ENCODE measurements around the gene ADAP1.
"Not testable (repeated sequence)": the region's sequence is repeated elsewhere in the genome, so short reads cannot be mapped to it uniquely, and the experiment has no call there.

Gene ADAP1

DNA sequence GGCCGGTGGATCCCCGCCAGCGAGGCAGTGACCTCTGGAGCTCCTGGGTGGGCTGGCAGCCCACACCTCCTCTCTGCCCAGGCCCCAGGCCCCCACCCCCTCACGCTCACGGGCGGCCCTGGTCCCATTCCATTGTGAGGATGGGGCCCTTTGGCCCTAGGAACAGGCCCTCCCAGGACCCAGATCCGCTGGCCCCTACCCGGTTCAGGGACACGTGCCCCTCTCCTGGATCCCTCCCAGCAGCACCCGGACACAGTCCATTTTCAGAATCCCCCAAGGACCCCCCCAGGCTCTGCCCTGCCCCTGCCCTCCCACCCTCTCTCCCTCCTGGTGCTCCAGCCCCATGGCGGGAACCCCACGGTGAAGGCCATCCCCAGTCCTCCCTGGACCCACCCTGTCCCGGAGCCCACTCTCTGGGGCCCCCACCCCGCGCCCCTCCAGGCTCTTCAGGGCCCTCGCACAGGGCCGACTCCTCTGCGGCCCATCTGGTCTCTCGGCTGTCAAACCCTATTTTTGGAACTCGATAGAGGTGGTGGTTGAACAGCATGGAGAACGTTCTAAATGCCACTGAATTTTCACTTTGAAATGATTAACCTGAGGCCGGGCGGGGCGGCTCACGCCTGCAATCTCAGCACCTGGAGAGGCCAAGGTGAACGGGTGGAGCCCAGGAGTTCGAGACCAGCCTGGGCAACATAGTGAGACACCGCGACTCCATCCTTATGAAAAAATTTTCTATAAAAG, 8.1 kb downstream of the ADAP1 start:
- Histone ChIP-seq H3K4me1 (ENCODE audit: control insufficient read depth in 1 of 2, insufficient read depth in 1 of 2, low read depth in 1 of 2, low read length in 1 of 2) (peaks cover 15 to 17% of the 10 kb centered on the region in 2 experiments), H3K27me3 (no peaks in the 10 kb centered on the region), H3K4me3 (ENCODE audit: low read depth in 1 of 2, low read length in 1 of 2) (no peak overlapping the region), H3K36me3 (peaks cover 32% of the 10 kb centered on the region), H3K27ac (no peak overlapping the region), H3K9me3 (no peaks in the 10 kb centered on the region)
- TF ChIP-seq, protein P1, sequence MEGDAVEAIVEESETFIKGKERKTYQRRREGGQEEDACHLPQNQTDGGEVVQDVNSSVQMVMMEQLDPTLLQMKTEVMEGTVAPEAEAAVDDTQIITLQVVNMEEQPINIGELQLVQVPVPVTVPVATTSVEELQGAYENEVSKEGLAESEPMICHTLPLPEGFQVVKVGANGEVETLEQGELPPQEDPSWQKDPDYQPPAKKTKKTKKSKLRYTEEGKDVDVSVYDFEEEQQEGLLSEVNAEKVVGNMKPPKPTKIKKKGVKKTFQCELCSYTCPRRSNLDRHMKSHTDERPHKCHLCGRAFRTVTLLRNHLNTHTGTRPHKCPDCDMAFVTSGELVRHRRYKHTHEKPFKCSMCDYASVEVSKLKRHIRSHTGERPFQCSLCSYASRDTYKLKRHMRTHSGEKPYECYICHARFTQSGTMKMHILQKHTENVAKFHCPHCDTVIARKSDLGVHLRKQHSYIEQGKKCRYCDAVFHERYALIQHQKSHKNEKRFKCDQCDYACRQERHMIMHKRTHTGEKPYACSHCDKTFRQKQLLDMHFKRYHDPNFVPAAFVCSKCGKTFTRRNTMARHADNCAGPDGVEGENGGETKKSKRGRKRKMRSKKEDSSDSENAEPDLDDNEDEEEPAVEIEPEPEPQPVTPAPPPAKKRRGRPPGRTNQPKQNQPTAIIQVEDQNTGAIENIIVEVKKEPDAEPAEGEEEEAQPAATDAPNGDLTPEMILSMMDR (IDR thresholded peaks at IDR 0.05), result no peak

DNA sequence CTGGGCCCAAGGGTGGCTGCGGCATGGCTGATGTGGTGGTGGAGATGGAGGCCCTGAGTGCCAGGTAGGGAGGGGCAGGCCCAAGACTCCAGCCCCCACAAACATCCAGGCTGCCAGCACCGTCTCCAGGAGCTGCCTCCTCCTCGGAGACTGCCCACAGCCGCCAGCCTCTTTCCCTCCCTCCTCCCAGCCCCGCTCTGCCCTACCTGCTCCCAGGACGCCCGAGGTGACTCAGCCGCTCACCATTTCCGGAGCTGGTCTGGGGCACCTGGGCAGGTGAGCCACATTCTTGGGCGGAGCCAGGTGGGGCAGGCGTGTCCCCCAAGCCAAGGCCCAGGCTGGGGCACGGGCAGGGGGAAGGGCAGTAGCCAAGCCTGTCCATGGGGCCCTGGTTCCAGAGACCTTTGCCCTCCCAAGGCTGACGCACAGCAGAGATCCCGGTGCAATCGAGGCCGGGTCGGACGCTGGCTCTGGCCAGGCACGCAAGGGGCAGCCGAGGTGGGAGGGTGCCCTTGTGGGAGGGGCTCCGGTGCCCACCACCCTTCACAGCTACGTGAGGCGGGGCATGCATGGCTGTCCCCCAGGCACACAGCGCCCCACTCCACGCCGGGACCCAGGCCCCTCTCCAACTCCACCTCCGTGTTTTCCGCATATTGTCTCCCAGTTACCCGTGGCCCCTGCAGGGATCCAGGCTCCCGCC, 8.8 kb downstream of the ADAP1 start:
- Histone ChIP-seq H3K4me1 (ENCODE audit: control insufficient read depth in 1 of 2, insufficient read depth in 1 of 2, low read depth in 1 of 2, low read length in 1 of 2) (peaks cover 15 to 17% of the 10 kb centered on the region in 2 experiments), H3K27me3 (no peaks in the 10 kb centered on the region), H3K9me3 (no peaks in the 10 kb centered on the region), H3K36me3 (peaks cover 32% of the 10 kb centered on the region), H3K4me3 (ENCODE audit: low read depth in 1 of 2, low read length in 1 of 2) (no peak overlapping the region), H3K27ac (no peak overlapping the region)
- TF ChIP-seq, protein P1 (IDR thresholded peaks at IDR 0.05), result no peak

DNA sequence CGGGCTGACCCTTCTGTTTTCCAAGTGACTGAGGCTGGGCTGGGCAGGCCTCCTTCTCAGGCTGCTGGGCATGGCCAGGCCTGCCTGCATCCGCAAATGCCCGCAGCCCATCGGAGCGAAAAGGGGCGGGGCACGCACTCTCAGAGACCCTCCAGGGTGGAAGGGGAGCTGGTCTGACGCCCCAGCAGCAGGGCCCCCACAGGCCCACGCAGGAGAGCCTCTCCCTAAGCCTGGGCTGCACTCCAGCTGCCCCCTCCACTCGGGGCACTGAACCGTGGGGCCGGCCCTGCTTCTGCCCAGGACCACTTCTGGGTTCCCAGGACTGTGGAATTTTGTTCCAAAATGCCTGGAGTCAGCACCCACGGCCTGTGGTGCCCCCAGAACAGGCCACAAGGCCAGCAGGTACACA, 9.3 kb downstream of the ADAP1 start:
- Histone ChIP-seq H3K27ac (no peak overlapping the region), H3K4me1 (ENCODE audit: control insufficient read depth in 1 of 2, insufficient read depth in 1 of 2, low read depth in 1 of 2, low read length in 1 of 2) (peaks cover 14% of the 10 kb centered on the region in 2 experiments)

DNA sequence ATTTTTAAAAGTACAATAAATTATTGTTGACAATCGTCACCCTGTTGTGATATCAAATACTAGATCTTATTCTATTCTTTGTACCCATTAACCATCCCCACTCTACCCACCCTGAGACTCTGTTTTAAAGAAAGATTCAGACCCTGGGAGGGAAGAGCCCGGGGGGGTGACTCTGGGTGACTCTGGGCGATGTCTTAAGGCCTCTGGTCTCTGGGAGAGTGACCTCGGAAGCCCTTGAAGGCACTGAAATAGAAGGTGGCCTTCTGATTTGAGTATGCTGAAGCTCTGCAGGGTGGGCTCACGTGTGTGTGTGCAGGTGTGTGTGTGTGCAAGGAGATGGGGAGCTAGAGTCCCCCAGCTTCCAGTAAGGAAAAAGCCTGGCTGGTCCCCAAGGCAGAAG, 9.7 kb downstream of the ADAP1 start:
- H3K9me3 ChIP-seq, result no peaks in the 10 kb centered on the region
- H3K27ac ChIP-seq, result no peak overlapping the region
- TF ChIP-seq, protein P1 (IDR thresholded peaks at IDR 0.05), result no peak
- H3K4me1 ChIP-seq (ENCODE audit: control insufficient read depth in 1 of 2, insufficient read depth in 1 of 2, low read depth in 1 of 2, low read length in 1 of 2), result peaks cover 10% of the 10 kb centered on the region in 2 experiments
- no peak overlapping the region for H3K4me3 ChIP-seq (ENCODE audit: low read depth in 1 of 2, low read length in 1 of 2)
- H3K27me3 ChIP-seq, result no peaks in the 10 kb centered on the region
- peaks cover 28% of the 10 kb centered on the region for H3K36me3 ChIP-seq

More for the DNA sequence above, 9.3 kb downstream of the ADAP1 start:
- no peak overlapping the region for H3K4me3 ChIP-seq (ENCODE audit: low read depth in 1 of 2, low read length in 1 of 2)
- no peaks in the 10 kb centered on the region for H3K27me3 ChIP-seq
- H3K9me3 ChIP-seq, result no peaks in the 10 kb centered on the region
- TF ChIP-seq, protein P1 (IDR thresholded peaks at IDR 0.05), result no peak
- H3K36me3 ChIP-seq, result peaks cover 32% of the 10 kb centered on the region

DNA sequence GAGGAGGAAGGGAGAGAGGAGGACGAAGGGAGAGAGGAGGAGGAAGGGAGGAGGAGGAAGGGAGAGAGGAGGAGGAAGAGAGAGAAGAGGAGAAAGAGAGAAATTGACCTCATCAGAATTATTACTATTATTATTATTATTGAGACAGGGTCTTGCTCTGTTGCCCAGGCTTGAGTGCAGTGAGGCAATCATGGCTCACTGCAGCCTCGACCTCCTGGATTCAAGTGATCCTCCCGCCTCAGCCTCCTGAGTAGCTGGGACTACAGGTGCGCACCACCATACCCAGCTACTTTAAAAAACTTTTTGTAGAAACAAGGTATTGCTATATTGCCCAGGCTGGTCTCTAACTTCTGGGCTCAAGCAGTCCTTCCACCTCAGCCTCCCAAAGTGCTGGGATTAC, 10.7 kb downstream of the ADAP1 start:
- not testable (repeated sequence) for H3K27me3 ChIP-seq; H3K4me1 ChIP-seq (ENCODE audit: control insufficient read depth in 1 of 2, insufficient read depth in 1 of 2, low read depth in 1 of 2, low read length in 1 of 2); H3K4me3 ChIP-seq (ENCODE audit: low read depth in 1 of 2, low read length in 1 of 2); H3K9me3 ChIP-seq; H3K27ac ChIP-seq
- H3K36me3 ChIP-seq, result peaks cover 22% of the 10 kb centered on the region
